Occipital lobe (tissue), 2 donors: ENCODE measurements around the gene CX3CL1. TPM values are rescaled to one million over a fixed set of nuclear protein-coding genes. Genes with fewer than 3 reads are reported as not detected.
"Not testable (repeated sequence)": the region's sequence is repeated elsewhere in the genome, so short reads cannot be mapped to it uniquely, and the experiment has no call there.

Source experiments
- DNase-seq: peaks from one replicate; lab custom pipeline; 2025; lab: John Stamatoyannopoulos, UW
- total RNA-seq: library from RNA; depleted of rRNA; stranded (reverse); fragments of >200 nt; gene quantifications from one replicate; pipeline ENCODE4 v1.2.3, GENCODE V29; 2014

CX3CL1 gene
- 2.5 TPM for total RNA-seq

DNA sequence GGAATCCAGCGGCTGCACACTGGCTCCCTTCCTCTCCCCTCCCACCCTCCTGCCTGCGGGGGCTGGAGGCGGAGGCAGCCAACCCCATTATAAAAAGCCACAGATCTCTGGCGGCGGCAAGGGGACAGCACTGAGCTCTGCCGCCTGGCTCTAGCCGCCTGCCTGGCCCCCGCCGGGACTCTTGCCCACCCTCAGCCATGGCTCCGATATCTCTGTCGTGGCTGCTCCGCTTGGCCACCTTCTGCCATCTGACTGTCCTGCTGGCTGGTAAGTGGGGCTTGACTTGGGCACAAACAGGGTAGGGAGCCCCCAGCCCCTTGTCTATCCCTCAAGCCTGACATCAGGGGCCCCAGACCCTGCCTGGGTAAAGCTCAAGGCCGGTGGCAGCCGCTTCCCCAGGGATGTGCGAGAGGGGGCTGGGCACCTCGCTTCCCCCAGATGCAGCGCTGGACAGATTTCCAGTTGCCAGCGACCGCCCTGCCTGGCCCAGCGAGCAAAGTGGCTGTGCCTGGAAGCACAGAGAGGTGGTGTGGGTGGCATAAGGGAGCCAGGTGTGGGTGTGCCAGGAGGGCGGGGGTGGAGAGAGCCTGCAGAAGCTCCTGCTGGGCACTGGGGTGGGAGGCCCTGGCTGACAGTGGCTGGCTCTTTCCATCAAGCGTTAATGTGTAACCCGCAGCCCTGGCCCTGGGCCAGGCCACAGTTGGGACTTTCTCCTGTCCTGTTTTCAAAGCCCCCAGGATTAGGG lies at the start of gene CX3CL1:
Gene CX3CL1 (plus strand): TSS at position 119 of the 745 bp plus-strand sequence. CDS start 79 bp downstream, at position 198.
- peak; percentile 78 for DNase-seq

DNA sequence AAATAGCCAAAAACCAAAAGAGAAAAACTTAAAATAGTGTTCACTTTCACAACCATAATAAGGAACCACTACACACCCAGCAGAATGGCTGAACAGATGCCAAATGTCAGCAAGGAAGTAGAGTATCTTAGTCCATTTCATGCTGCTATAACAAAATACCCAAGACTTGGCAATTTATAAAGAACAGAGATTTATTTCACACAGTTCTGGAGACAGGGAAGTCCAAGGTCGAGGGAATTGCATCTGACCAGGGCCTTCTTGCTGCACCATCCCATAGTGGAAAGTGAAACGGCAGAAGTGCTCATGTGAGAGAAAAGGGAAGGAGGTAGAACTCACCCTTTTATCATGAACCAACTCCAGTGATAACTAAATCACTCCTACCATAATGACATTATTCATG lies 47.5 kb upstream of the CX3CL1 start:
- no peak for DNase-seq

DNA sequence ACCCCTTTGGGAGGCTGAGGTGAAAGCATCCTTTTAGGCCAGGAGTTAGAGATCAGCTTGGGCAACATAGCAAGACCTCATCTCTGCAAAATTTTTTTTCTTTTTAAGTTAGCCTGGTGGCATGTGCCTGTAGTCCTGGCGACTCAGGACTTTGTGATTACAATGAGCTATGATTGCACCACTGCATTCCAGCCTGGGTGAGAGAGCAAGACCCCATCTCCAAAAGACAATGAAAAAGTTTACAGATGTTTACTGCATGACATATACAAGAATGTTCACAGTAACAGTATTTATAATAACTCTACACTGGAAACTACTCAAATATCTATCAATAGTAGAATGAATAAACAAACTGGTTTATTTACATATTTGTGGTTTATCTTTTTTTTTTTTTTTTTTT lies 46.8 kb upstream of the CX3CL1 start:
- DNase-seq = no peak

DNA sequence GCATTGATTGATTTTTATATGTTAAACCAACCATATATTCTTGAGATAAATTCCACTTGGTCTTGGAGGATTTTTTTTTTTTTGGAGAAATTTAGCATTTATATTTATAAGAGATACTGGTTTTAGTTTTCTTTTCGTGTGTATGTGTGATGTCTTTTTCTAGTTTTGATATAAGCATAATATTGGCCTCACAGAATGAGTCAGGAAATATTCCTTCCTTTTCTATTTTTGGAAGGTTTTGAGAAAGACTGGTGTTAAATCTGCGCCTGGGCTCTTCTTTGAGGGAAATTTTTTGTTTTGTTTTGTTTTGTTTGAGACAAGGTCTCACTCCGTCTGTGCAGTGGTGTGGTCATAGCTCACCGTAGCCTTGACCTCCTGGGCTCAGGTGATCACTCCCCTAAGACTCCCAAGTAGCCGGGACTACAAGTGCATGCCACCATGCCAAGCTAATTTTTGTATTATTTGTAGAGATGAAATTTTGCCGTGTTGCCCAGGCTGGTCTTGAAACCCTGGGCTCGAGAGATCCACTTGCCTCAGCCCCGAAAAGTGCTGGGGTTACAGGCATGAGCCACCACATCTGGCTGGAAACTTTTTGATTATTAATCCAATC lies 42.5 kb upstream of the CX3CL1 start:
- DNase-seq = no peak

DNA sequence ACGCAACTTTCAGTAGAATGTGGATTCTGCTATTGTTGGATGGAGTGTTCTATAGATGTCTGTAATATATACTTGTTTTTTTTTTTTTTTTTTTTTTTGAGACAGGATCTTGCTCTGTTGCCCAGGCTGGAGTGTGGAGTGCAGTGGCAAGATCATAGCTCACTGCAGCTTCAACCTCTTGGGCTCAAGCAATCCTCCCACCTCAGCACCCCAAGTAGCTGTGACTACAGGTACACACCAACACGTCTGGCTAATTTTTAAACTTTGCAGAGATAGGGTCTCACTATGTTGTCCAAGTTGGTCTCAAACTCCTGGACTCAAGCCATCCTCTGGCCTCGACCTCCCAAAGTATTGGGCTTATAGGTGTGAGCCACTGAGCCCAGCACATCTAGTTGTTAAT lies 40.9 kb upstream of the CX3CL1 start:
- DNase-seq = no peak

DNA sequence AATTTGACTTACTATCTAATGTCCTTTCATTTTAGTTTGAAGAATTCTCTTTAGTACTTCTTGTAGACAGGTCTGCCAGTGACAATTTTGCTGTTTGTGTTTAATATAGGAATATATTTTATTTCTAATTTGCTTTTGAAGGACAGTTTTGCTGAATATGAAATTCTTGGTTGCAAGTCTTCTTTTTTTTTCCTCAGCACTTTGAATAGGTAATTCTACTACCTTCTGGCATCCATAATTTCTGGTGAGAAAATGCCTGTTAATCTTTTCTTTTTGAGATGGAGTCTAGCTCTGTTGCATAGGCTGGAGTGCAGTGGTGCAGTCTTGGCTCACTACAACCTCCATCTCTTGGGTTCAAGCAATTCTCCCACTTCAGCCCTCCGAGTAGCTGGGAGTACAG lies 38.9 kb upstream of the CX3CL1 start:
- no peak for DNase-seq

DNA sequence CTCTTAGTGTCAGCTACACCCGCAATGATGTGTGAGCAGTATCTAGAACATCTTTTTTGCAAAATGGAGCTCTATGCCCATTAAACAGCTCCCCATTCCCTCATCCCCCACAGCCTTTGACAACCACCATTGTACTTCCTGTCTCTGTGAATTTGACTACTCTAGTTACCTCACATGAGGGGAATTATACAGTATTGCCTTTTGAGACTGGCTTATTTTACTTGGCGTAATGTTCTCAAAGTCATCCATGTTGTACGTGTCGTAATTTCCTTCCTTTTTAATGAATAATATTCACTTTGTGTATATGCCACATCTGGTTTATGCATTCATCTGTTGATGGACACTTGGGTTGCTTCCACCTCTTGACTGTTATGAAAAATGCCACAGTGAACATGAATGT lies 36.9 kb upstream of the CX3CL1 start:
- DNase-seq = no peak

DNA sequence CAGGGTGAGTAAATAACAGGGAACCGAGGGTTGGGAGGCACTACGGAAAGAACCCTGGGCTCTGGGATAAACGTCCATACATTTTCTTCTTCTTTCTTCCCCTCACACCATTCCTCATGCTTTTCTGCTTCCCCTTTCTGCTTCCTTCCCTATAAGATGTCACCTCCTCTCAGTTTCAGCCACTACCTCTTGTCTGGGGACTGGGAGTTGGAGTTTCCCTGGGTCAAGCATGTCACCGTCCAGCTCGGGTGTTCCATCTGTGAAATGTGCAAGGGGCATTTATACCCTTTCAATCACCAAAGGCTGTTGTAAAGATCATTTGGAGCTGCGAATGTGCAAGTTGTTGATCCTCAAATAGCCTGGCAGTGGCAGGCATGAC lies 31.2 kb upstream of the CX3CL1 start:
- no peak for DNase-seq

DNA sequence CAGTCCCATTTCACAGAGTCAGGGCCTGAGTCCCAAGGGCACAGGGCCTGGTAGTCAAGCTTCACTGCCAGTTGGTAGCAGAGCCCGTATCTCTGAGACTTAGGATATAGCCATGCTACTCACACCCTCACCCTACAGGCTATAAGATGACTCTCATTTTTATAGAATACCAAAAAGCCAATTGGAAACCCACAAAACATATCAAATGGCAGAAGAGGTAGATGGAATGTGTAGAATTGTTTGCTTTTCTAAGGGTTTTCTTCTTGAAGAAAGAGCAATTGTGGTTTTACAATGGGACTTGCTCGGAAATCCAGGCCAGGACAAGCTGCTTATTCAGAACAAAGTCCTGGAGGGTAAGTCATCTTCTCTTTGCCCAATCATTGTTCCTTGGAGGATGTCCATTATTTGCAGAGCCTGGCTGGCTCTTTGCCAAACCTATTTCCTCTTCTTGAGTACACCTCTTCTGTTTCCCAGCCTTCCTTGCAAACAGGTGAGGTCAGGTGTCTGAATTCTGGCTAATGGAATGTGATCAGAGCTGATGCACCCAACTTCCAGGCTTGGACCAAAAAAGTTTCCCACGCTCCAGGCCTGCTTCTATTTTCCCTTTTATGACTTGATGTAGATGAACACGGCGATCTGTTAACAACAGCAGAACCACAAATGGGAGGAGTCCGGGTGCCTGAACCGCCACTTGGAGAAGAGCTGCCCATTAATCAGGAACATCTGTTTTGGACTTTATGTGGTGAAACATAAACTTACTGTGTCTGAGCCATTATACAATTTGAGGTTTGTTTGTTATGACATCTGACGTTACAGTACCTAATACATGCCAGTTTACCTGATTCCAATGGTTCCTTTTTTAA lies 30.6 kb upstream of the CX3CL1 start:
- DNase-seq = no peak

DNA sequence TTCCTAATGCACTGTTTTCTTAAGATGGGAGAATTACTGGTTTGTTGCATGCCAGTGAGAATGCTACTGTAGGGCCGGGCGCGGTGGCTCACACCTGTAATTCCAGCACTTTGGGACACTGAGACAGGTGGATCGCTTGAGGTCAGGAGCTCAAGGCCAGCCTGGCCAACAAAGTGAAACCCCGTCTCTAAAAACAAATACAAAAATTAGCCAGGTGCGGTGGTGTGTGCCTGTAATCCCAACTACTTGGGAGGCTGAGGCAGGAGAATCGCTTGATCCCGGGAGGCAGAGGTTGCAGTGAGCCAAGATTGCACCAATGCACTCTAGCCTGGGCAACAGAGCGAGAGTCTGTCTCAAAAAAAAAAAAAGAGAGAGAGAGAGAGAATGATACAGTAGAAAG lies 29.7 kb upstream of the CX3CL1 start:
- not testable (repeated sequence) for DNase-seq

DNA sequence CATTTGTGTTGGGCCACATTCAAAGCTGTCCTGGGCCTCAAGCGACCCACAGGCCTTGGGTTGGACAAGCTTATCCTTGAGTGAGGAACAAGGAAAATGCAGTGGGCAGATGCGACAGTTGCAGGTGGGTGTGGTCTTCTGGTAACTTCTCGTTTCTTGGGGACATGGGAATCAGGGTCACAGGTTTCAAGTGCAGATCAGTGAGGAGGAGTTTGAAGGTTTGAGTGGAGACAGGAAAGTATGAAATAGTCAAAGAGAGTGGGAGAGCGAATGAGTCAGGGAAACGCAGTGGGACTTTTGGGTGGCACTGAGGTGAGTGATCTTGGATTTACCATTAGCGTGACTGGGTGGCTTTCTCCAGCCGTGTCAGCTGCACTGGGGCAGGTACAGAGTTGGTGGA lies 29.1 kb upstream of the CX3CL1 start:
- no peak for DNase-seq

DNA sequence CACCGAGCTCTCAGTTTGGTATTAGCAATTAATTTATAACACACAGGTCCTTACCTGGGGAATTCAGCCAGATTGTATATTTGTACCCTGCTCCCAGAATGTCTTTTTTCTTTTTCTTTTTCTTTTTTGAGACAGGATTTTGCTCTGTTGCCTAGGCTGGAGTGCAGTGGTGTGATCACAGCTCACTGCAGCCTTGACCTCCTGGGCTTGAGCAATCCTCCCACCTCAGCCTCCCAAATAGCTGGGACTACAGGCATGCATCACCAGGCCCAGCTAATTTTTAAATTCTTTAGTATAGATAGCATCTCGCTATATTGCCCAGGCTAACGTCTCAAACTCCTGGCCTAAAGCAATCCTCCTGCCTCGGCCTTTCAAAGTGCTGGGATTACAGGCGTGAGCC lies 28.2 kb upstream of the CX3CL1 start:
- not testable (repeated sequence) for DNase-seq

DNA sequence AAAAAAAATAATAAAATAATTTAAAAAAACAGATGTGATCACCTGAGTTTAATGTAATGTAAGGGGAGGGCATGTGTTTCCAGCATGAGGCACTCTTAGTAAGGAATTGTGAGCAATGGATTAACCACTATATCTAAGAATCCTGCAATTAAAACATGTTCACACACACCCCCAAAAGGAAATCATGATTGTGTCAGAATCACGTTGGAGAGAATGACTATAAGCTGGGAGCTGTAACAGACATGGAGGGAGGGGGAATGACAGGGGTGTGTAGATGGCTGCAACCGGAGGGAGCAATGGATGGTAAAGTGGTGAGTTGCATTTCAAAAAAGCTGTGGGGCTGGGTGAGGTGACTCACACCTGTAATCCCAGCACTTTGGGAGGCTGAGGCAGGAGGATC lies 27.3 kb upstream of the CX3CL1 start:
- no peak for DNase-seq

DNA sequence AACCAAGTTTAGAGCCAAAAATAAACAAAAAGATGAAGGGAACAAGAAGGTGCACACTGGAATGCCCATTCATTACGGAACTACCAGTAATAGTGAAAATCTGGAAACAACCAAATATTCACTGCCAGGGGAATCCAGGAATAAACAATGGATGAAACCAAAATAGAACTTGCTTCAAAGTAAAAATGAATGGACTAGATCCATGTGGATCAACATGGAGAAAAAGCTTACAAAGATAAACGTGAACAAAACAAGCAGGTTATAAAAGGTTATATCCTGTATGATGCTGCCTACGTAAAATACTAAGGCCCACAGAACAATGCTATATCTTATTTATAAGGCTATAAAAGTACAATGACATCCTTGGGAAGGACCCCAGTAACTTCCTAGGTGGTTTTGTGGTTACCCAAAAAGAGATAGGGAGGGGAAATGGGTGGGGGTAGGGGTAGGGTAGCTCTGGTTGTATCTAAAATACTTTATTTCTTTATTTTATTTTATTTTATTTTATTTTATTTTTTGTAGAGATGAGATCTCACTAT lies 26.6 kb upstream of the CX3CL1 start:
- no peak for DNase-seq

DNA sequence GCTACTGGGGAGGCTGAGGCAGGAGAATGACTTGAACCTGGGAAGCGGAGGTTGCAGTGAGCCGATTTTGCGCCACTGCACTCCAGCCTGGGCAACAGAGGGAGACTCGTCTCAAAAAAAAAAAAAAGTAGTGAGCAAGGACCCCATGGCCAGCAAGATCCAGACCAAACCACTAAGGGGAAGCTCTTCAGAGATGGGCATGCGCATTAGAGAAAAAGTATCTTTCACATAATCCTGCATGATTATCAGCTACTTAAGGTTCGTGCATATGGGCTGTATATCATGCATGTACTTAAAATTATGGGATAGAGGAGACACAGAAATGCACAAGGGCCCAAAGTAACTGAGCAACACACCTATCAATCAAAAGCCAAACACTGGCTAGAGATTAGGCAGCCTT lies 24.4 kb upstream of the CX3CL1 start:
- DNase-seq = no peak

DNA sequence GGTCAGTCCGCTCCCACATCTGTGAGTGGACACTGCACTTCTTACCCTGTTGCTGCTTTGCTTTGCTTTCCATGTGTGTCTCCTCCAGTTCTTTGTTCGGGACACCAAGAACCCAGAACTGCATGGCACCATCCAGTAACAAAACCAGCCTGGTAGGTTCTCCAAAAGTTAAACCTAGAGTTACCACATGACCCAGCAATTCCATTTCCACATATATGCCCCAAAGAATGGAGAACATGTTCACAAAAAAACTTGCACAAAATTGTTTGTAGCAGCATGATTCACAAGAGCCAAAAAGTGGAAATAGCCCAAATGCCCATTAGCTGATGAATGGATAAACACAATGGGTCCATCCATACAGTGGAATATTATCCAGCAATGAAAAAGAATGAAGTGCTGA lies 24.0 kb upstream of the CX3CL1 start:
- DNase-seq = no peak

DNA sequence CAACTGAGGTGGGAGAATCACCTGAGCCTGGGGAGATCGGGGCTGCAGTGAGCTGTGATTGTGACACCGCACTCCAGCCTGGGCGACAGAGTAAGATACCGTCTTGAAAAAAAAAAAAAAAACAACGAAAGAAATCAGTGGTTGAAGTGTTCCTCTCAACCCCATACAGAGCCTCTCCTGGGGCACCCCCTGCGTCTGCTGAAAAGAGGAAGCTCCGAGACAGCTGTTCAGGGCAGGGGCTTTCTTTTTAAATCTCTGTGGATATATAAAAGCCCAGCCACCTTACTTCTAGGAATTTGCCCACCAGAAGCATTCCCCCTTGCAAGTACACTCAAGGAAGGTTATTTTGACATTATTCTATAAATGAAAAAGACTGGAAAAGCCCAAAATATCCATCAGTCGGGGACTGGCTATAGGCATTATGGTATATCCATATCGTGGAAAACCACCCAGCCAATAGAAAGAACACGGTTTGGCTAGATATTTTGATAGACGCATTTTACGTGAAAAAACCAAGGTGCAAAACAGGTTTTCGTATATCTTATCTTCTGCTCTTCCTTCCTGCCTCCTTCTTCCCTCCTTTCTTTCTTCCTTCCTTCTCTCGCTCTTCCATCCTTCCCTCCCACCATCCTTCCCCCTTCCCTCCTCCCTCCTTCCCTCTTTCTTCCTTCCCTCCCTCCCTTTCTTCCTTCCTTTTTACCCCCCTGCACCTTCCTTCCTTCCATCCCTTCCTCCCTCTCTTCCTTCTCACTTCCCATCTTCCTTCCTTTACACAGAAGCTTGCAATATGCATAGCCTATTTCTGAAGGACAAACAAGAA lies 22.9 kb upstream of the CX3CL1 start:
- no peak for DNase-seq

DNA sequence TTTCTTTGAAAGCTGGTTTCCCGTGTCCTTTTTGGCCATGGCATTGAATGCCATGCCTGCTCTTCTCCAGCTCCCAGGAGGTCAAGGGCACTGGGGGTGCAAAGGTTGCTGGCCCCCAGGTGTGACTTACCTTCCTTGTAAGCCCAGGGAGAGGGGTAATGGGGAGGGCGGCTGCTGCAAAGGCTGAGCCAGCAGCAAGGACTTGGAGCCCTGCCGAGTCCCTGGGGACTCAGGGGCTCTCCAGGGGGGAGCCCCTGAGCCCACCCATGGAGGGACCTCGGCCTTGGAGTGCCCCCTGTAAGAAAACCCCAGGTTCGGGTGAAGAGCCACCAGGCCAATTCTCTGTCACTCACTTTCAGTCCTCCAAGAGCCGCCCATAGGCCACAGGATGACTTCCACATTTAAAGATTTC lies 19.6 kb upstream of the CX3CL1 start:
- no peak for DNase-seq

DNA sequence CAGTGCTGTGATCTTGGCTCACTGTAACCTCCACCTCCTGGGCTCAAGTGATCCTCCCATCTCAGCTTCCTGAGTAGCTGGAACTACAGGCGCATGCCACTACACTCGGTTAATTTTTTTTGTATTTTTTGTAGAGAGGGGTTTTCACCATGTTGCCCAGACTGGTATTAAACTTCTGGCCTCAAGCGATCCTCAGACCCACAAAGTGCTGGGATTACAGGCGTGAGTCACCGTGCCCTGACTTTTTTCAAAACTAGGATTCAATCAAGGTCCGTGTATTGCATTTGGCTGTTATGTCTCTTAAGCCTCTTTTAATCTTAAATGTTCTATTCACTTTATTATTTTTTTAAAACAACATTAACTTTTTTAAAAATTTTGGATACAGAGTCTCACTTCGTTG lies 18.0 kb upstream of the CX3CL1 start:
- no peak for DNase-seq

DNA sequence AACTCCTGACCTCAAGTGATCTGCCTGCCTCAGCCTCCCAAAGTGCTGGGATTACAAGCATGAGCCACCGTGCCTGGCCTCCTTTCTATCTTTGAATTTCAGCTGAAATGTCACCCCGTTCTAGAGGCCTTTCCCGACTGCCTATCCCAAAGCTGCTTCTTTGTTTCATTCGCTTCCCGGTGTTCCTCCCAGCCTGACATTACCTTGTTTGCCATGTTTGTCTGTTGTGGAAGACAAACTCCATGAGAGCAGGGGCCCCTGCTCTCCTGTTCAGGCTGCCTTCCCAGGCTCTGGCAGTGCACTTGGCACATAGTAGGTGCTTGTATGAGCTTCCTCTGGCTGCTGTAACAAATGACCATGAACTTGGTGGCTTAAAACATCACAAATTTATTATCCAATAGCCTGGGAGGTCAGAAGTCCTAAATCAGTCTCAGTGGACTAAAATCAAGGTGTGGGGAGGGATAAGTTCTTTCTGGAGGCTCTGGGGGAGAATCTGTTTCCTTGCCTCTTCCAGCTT lies 16.3 kb upstream of the CX3CL1 start:
- DNase-seq = no peak

DNA sequence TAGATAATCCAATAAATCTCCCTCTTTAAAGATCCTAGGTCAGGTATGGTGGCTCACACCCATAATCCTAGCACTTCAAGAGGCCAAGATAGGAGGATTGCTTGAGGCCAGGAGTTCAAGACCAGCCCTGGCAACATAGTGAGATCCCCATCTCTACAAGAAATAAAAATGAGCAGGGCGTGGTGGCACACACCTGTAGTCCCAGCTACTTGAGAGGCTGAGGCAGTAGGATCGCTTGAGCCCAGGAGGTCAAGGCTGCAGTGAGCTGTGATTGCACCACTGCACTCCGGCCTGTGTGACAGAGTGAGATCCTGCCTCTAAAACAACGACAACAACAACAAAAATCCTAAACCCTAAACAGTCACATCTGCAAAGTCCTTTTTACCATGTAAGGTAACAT lies 15.7 kb upstream of the CX3CL1 start:
- no peak for DNase-seq
